HL-60 (cell line): ENCODE data around the gene PNPLA7.
A peak's percentile ranks its signal among the peaks of the same experiment; 100 is the strongest.
"Not testable (repeated sequence)": the region's sequence is repeated elsewhere in the genome, so short reads cannot be mapped to it uniquely, and the experiment has no call there.

Experiments used
- DNase-seq, 2 experiments: peaks; one replicate each; pipeline ENCODE4 v3.0.0-alpha.2; 2010 to 2020; ENCODE audit warnings: low read depth in 1 of 2, low spot score in 1 of 2
- H3K27ac ChIP-seq: fragments of 250-450 bp; sonication (Bioruptor Pico); replicated peaks from 2 replicates; pipeline ENCODE4 v1.5.1; 2020; ENCODE audit warnings: mild to moderate bottlenecking, moderate library complexity
- H3K27me3 ChIP-seq: fragments of 250-450 bp; sonication (Bioruptor Pico); 2 replicates; pipeline ENCODE4 v1.5.1; 2021; ENCODE audit warnings: mild to moderate bottlenecking, moderate library complexity; ENCODE audit not compliant: insufficient read depth, poor library complexity, severe bottlenecking
- H3K4me3 ChIP-seq: replicated peaks from 2 replicates; pipeline ENCODE4 v1.5.1; 2011; ENCODE audit warnings: mild to moderate bottlenecking, control low read depth, low read length; ENCODE audit not compliant: insufficient read depth
- CTCF ChIP-seq: IDR thresholded peaks from one replicate; pipeline ENCODE4 v1.5.1; 2011; ENCODE audit warnings: low read length, control low read depth, inconsistent platforms; ENCODE audit not compliant: insufficient read depth
- GABPA ChIP-seq: IDR thresholded peaks from 2 replicates; pipeline ENCODE4 v1.6.1; 2012; ENCODE audit warnings: low read depth
- POLR2AphosphoS5 ChIP-seq: IDR thresholded peaks from 2 replicates; pipeline ENCODE4 v1.6.1; 2012; ENCODE audit warnings: low read depth
- REST ChIP-seq: IDR thresholded peaks from 2 replicates; pipeline ENCODE4 v1.6.1; 2012; ENCODE audit warnings: low read depth; ENCODE audit not compliant: insufficient replicate concordance
- SPI1 ChIP-seq: IDR thresholded peaks from 2 replicates; pipeline ENCODE4 v1.6.1; 2012; ENCODE audit warnings: low read depth, mild to moderate bottlenecking, borderline replicate concordance
- long read RNA-seq: library from polyadenylated mRNA; unstranded; transcript quantifications from one replicate; pipeline ENCODE4 v2.0.0, GENCODE V29; 2020

Gene PNPLA7
- long read RNA-seq, partial matches to known transcripts: 2 of 5 reads
- long read RNA-seq, other reads (novel, unspliced or antisense): 3 of 5 reads

GRCh38 chr9:137550231-137550621, at the start of gene PNPLA7:
PNPLA7 (minus strand) TSS chr9:137550402; CDS start chr9:137550197, 205 bp downstream.
- peak; percentile 50 to 83 for DNase-seq
- H3K4me3 ChIP-seq: peak within 1 kb of the TSS; percentile 71
- H3K27ac ChIP-seq: peak within 1 kb of the TSS; percentile 42
- TF ChIP-seq REST (no peak), GABPA (no peak), SPI1 (no peak), POLR2AphosphoS5 (no peak), CTCF (no peak)
- H3K27me3 ChIP-seq: no peaks in the 10 kb centered on the region

- no peak for DNase-seq
- Histone ChIP-seq H3K4me3 (no peak overlapping the region), H3K27me3 (no peaks in the 10 kb centered on the region), H3K27ac (no peak overlapping the region)
- TF ChIP-seq GABPA (no peak), POLR2AphosphoS5 (no peak), CTCF (no peak), REST (no peak), SPI1 (no peak)
Measured at GRCh38 chr9:137598943-137599342, 48.7 kb upstream of the PNPLA7 start.

GRCh38 chr9:137596577-137596976, 46.4 kb upstream of the PNPLA7 start:
- H3K4me3 ChIP-seq, DNase-seq, H3K27me3 ChIP-seq, H3K27ac ChIP-seq: not testable (repeated sequence)

GRCh38 chr9:137593176-137593575, 43.0 kb upstream of the PNPLA7 start:
- peak overlapping the region; percentile 31; the same call in 1 of the 2 replicates for H3K27ac ChIP-seq

More at GRCh38 chr9:137593176-137593575, 43.0 kb upstream of the PNPLA7 start:
- no peak overlapping the region for H3K4me3 ChIP-seq
- DNase-seq: no peak
- TF ChIP-seq REST (no peak), GABPA (no peak), CTCF (no peak), POLR2AphosphoS5 (no peak), SPI1 (no peak)
- no peaks in the 10 kb centered on the region for H3K27me3 ChIP-seq
